ENCODE data around the gene DCDC2C. TPM values are rescaled to one million over a fixed set of nuclear protein-coding genes. Genes with fewer than 3 reads are reported as not detected.

Gene DCDC2C
- total and polyA plus RNA-seq, 9 of the 15 experiments (the other 6 are each of a cell fraction or from before 2014, with no cell fraction given): not detected

DNA sequence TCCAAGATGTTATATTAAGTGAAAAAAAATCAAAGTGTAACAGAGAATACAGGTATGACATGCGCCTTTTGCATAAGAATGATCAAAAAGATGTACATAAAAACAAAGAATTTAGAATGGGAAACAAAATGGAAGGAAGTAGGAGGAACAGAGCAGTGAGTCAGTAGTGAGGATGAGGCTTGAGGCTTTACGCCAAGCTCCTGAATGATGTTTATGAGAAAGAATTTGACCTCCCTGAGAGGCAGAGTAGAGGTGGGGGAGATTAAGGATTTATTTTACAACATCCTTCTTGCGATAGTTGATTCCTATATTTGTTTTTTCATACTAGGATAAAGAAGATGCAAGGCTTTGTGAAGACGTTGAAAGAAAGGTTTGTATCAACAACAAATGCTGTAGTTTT is 81.4 kb downstream of the DCDC2C start:
- POLR2A ChIA-PET: interaction anchor here (0.6 kb wide), 1 partner anchor 128 kb away, joined by 3 read pairs; no protein-coding TSS in a partner anchor
- no peaks in the 10 kb centered on the region for H4K20me1 ChIP-seq (replicated peaks; ENCODE audit: control insufficient read depth, insufficient read depth, low read length)
- no peak overlapping the region for H3K27ac ChIP-seq (ENCODE audit: extremely low read depth, low read depth, low read length)
- H3K79me2 ChIP-seq (ENCODE audit: control insufficient read depth, insufficient read depth, low read length): no peaks in the 10 kb centered on the region
- no peak overlapping the region for H3K4me2 ChIP-seq (ENCODE audit: insufficient read depth, low read length)
- H3K4me3 ChIP-seq: no peak overlapping the region
- WGBS (ENCODE audit: insufficient coverage, low coverage, missing lambda C conversion rate): 1% methylated on average over 4 of the region's 4 CpGs
- FAIRE-seq (no peak), DNase-seq (ENCODE audit: extremely low read depth in 1 of 4, low spot score in 3 of 4) (no peak), ATAC-seq (no peak)
- no peaks in the 10 kb centered on the region for H3K4me1 ChIP-seq (replicated peaks in 1 of 2; ENCODE audit: control insufficient read depth in 2 of 2, insufficient read depth in 2 of 2, low read length in 2 of 2)
- in situ Hi-C loops (cut with MboI): no loop called here
- no TSS peak for BruUV-seq (replicated peaks)
- no peak overlapping the region for H2AFZ ChIP-seq (ENCODE audit: low read depth, low read length)
- no peaks in the 10 kb centered on the region for H3K36me3 ChIP-seq (ENCODE audit: control insufficient read depth, insufficient read depth, low read length)
- CTCF ChIA-PET (ENCODE audit: low intra/inter-chr PET ratio): no interaction called here
- peaks cover 7 to 16% of the 10 kb centered on the region in 2 experiments; a peak in 4 of 5 replicates for H3K27me3 ChIP-seq (ENCODE audit: control insufficient read depth in 2 of 2, insufficient read depth in 2 of 2, low read length in 2 of 2)
- no peak overlapping the region for H3K9ac ChIP-seq (ENCODE audit: insufficient read depth in 1 of 2, low read depth in 2 of 2, low read length in 2 of 2)
- H3K9me1 ChIP-seq (ENCODE audit: control insufficient read depth, insufficient read depth, low read length): no peaks in the 10 kb centered on the region
- intact Hi-C loops (cut with micrococcal nuclease): no loop called here
- no peaks in the 10 kb centered on the region for H3K9me3 ChIP-seq (replicated peaks; ENCODE audit: control insufficient read depth, insufficient read depth, low read depth, low read length)
- TF ChIP-seq, protein P1, sequence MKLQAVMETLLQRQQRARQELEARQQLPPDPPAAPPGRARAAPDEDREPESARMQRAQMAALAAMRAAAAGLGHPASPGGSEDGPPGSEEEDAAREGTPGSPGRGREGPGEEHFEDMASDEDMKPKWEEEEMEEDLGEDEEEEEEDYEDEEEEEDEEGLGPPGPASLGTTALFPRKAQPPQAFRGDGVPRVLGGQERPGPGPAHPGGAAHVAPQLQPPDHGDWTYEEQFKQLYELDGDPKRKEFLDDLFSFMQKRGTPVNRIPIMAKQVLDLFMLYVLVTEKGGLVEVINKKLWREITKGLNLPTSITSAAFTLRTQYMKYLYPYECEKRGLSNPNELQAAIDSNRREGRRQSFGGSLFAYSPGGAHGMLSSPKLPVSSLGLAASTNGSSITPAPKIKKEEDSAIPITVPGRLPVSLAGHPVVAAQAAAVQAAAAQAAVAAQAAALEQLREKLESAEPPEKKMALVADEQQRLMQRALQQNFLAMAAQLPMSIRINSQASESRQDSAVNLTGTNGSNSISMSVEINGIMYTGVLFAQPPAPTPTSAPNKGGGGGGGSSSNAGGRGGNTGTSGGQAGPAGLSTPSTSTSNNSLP (IDR thresholded peaks at IDR 0.05; ENCODE audit: borderline replicate concordance, low read depth, low read length): no peak
- TF ChIP-seq ETV6 (IDR thresholded peaks at IDR 0.05; ENCODE audit: borderline replicate concordance in 1 of 2, low read depth in 2 of 2, low read length in 1 of 2) (no peak), ETV6 (CRISPR knock-in tag; IDR thresholded peaks at IDR 0.05; ENCODE audit: borderline replicate concordance) (no peak), CREB3L1 (IDR thresholded peaks at IDR 0.05; ENCODE audit: borderline replicate concordance, low read depth) (no peak), NR2C1 (IDR thresholded peaks at IDR 0.05) (no peak), NR2C1 (tag; IDR thresholded peaks at IDR 0.05) (no peak), ATF7 (IDR thresholded peaks at IDR 0.05) (no peak), GATAD2A (IDR thresholded peaks at IDR 0.05) (no peak), SREBF2 (CRISPR knock-in tag; IDR thresholded peaks at IDR 0.05) (no peak), NR2F6 (CRISPR knock-in tag; IDR thresholded peaks at IDR 0.05) (no peak), ZNF445 (CRISPR knock-in tag; IDR thresholded peaks at IDR 0.05; ENCODE audit: low read depth) (no peak), KAT2B (IDR thresholded peaks at IDR 0.05; ENCODE audit: low read depth, low read length) (no peak)
- TF ChIP-seq, protein P2, sequence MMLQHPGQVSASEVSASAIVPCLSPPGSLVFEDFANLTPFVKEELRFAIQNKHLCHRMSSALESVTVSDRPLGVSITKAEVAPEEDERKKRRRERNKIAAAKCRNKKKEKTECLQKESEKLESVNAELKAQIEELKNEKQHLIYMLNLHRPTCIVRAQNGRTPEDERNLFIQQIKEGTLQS (IDR thresholded peaks at IDR 0.05): no peak
- TF ChIP-seq, protein P2 (CRISPR knock-in tag; conservative IDR thresholded peaks at IDR 0.05): no peak
